SKM-1 treated with dmso at 0.1 percent for 144 hours (cell line): Measurements from ENCODE around the gene TRIM15.
"Not testable (repeated sequence)": the region's sequence is repeated elsewhere in the genome, so short reads cannot be mapped to it uniquely, and the experiment has no call there.

Experiments
- DNase-seq: peaks from one replicate; lab custom pipeline; 2025; ENCODE audit not compliant: unreplicated experiment; lab: John Stamatoyannopoulos, UW

The TRIM15 gene

GRCh38 chr6:30163090-30163917 lies at the start of gene TRIM15:
TSS of gene TRIM15 (plus strand) at chr6:30163546. CDS start at chr6:30163685, 139 bp downstream.
- DNase-seq, result no peak

GRCh38 chr6:30113841-30114240 lies 49.5 kb upstream of the TRIM15 start:
- no peak for DNase-seq

GRCh38 chr6:30116724-30117123 lies 46.6 kb upstream of the TRIM15 start:
- DNase-seq, result no peak

- not testable (repeated sequence) for DNase-seq
These were observed 44.7 kb upstream of the TRIM15 start for GRCh38 chr6:30118691-30119090.

- DNase-seq, result no peak
These were observed 41.6 kb upstream of the TRIM15 start for GRCh38 chr6:30121446-30122366.

GRCh38 chr6:30122515-30122914 lies 40.8 kb upstream of the TRIM15 start:
- DNase-seq, result no peak

- no peak for DNase-seq
These were observed 35.9 kb upstream of the TRIM15 start for GRCh38 chr6:30127238-30128093.

- no peak for DNase-seq
These were observed 33.8 kb upstream of the TRIM15 start for GRCh38 chr6:30129265-30130178.

- DNase-seq, result no peak
These were observed 33.1 kb upstream of the TRIM15 start for GRCh38 chr6:30130179-30130679.

GRCh38 chr6:30130887-30131862 lies 32.2 kb upstream of the TRIM15 start:
- peak; percentile 64 for DNase-seq

GRCh38 chr6:30131947-30132497 lies 31.3 kb upstream of the TRIM15 start:
- no peak for DNase-seq

GRCh38 chr6:30135147-30135546 lies 28.2 kb upstream of the TRIM15 start:
- DNase-seq, result no peak

- DNase-seq, result no peak
These were observed 27.6 kb upstream of the TRIM15 start, which contains the start of gene TRIM40 for GRCh38 chr6:30135757-30136156. TSS of gene TRIM40 (plus strand) at chr6:30136140. CDS start at chr6:30137037, 897 bp downstream.

- DNase-seq, result no peak
These were observed 26.6 kb upstream of the TRIM15 start for GRCh38 chr6:30136570-30137286.

GRCh38 chr6:30140240-30140639 lies 23.1 kb upstream of the TRIM15 start:
- not testable (repeated sequence) for DNase-seq

GRCh38 chr6:30142665-30143064 lies 20.7 kb upstream of the TRIM15 start:
- DNase-seq, result no peak

GRCh38 chr6:30143780-30144179 lies 19.6 kb upstream of the TRIM15 start:
- DNase-seq, result no peak
